GM18520 (cell line): ENCODE results near the gene PPP1R14B.

Experiments
- ATAC-seq: cut with Tn5 transposase; IDR thresholded peaks from one replicate; pipeline ENCODE4 v1.9.1; 2021; ENCODE audit not compliant: unreplicated experiment

Gene PPP1R14B

GRCh38 chr11:64211181-64211872, 35.4 kb downstream of the PPP1R14B start:
- ATAC-seq, result no peak

DNA sequence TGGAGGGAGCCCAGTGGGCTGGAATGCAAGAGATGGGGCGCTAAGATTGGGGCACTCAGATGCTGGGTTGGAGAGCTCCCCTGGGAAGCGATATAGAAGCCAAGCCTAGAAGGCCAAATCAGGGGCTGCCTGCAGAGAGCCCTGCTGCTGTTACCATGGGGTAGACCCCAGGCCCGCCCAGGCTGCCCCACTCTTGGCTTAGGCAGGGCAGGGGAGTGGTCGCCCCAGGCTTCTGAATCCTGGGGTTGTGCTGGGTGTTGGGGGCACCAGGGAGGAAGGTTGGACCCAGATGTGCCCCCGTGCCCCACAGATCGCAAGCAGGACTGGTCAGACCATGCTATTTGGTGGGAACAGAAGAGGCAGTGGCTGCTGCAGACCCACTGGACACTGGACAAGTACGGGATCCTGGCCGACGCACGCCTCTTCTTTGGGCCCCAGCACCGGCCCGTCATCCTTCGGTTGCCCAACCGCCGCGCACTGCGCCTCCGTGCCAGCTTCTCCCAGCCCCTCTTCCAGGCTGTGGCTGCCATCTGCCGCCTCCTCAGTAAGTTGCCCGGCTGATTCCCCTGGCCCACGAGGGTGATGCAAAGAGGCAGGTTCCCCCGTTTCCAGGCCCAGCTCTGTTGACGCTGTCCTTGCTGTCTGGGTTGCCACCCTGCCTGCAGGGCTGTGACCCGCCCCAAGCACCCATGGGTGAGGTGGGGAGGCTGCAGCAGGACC, 36.3 kb downstream of the PPP1R14B start:
- ATAC-seq, result no peak

DNA sequence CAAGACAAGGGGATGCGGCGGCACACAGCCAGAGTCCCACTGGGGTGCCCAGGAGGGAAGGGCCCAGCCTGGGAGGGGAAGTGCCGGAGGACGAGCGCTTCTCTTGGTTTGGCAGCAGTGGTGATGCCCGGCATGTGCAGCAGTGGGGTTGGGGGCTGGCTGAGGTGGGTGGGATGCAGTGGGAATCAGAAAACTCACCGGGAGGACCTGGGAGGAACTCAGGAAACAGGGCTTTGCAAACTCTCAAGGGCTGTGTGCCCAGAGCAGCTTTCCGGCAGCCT, 37.2 kb downstream of the PPP1R14B start:
- ATAC-seq, result no peak

GRCh38 chr11:64208796-64209562, 37.8 kb downstream of the PPP1R14B start:
- ATAC-seq, result no peak

GRCh38 chr11:64208086-64208795, 38.5 kb downstream of the PPP1R14B start:
- ATAC-seq, result no peak

DNA sequence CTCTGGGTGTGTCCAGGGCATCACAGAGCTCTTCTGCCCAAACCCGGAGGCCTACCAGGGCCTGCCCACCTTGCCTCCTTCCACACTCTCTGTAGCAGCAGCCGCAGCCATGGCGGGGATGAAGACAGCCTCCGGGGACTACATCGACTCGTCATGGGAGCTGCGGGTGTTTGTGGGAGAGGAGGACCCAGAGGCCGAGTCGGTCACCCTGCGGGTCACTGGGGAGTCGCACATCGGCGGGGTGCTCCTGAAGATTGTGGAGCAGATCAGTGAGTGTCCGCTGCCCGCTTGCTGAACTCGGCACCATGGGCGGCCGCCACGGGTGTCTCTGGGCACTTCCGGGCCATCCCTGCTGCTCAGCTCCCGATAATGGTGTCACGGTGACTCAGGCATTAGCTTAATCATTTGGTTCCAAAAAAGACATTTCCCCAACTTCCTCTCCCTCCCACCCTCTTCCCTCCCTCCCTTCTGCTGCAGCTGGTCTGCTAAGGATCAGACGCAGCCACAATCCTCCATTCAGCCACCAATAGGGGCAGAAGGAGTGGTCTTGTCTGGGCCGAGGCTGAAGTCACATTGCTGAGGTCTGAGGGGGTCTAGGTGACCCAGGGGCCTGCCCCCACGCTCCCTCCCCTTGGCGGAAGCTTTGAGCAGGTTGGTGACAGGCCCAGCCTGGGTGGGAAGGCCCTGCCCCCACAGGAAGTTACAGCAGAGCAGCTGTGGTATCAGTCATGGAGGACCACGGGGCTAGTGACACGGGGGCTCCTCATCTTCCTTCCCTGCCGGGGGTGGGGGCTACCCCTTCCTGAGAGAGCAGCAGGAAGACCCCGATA, 39.3 kb downstream of the PPP1R14B start:
- ATAC-seq, result peak; percentile 47

DNA sequence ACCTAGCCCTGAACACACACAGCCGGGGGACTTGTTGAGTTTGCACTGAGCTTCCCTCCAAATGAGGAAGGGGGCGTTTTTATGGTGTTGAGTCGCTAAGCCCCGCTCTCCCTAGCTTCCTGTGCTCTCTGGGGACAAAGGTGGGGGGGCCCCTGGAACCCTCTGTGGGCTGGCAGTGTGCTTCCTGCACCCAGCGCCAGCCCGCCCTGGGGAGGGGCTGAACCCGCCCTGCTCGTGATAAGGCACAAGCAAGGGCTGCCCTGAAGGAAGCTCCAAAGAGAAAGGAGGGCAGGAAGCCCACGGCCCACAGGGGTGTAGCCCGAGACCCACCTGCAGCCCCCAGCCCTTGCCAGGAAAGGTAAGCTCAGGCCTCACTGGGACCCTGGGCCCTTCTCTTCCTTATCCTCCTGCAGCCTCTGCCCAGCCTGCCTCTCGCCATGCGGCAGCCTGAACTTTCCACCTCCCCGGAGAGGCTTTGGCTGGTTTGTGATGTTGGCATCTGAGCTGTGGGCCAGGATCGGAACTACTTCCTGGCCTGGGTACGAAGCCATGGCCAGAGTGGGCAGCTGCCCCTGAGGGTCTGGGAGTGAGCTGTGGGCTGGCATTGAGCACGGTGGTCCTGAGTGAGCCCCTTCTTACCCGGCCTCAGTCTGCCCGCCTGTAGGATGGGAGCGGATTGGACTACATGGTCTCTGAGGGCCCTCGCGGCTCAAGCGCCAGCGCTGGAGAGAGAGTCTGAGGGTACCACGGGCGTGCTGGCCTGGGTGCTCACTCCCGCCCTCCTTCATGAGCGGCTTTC, 40.1 kb downstream of the PPP1R14B start, which contains the start of gene FERMT3:
FERMT3 (plus strand) TSS at position 265 of the 799 bp plus-strand sequence. CDS start 644 bp downstream, outside the sequence.
- no peak for ATAC-seq

DNA sequence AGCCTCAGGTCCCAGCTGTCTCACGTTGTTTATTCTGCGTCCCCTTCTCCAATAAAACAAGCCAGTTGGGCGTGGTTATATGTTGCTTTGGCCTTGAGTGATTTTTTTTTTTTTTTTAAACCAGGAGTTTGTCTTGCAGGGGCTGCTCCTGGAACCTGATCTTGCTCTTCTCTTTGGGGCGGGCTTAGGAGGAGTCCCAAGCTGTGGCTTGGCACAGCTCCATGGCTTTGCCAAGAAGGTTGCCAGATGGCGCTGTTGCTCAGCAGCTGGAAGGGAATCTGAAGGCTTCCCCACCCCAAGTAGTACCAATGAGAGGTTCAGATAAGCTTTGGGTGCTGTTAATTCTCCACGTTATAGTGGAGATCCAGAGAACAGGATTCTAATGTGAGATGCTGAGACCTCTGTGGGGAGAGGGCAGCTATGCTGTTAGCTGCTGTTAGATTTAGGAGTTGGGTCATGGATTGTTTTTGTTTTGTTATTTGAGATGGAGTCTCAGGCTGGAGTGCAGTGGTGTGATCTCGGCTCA, 42.2 kb downstream of the PPP1R14B start:
- no peak for ATAC-seq

- no peak for ATAC-seq
Observed at GRCh38 chr11:64204080-64204440, 42.7 kb downstream of the PPP1R14B start.

- ATAC-seq, result no peak
Observed at GRCh38 chr11:64203421-64204079, 43.2 kb downstream of the PPP1R14B start.

GRCh38 chr11:64202992-64203391, 43.8 kb downstream of the PPP1R14B start:
- no peak for ATAC-seq

- ATAC-seq, result no peak
Observed at GRCh38 chr11:64201543-64201942, 45.2 kb downstream of the PPP1R14B start.

- ATAC-seq, result no peak
Observed at GRCh38 chr11:64198511-64198910, 48.2 kb downstream of the PPP1R14B start.

DNA sequence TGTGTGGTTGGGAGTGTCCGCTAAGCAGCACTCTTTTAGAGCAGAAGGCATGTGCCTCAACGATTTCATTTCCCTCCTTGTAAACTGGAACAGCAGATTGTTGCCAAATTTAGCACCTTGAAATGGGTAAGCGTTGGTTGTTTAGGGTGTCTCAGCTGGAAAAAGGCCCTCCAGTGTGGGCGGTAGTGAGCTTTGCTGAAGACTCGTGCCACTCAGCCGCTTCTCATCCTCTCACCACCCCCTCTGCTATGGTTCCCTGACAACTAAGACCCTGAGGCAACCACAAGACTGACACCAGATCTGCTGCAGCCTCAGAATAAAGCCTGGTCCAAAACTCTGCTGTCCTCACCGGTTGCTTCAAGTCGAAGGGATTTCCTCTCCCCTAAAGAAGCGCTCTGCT, 50.1 kb downstream of the PPP1R14B start:
- no peak for ATAC-seq
